HS-5 (cell line): ENCODE measurements around the gene BACE1.
"Not testable (repeated sequence)": the region's sequence is repeated elsewhere in the genome, so short reads cannot be mapped to it uniquely, and the experiment has no call there.

Source experiments
- DNase-seq: peaks from one replicate; pipeline ENCODE4 v3.0.0-alpha.2; 2012; ENCODE audit warnings: low read depth

Gene BACE1

GRCh38 chr11:117316197-117316961 lies at the start of gene BACE1:
BACE1 (minus strand) TSS chr11:117316256; CDS start chr11:117315795, 461 bp downstream.
- DNase-seq, result peak; percentile 60

- DNase-seq, result no peak
Observed at GRCh38 chr11:117361432-117361831, 45.4 kb upstream of the BACE1 start.

GRCh38 chr11:117356126-117356890 lies 40.3 kb upstream of the BACE1 start:
- DNase-seq, result no peak

GRCh38 chr11:117354550-117354949 lies 38.5 kb upstream of the BACE1 start:
- DNase-seq, result no peak

- peak; percentile 2 for DNase-seq
Observed at GRCh38 chr11:117345039-117345438, 29.0 kb upstream of the BACE1 start.

- no peak for DNase-seq
Observed at GRCh38 chr11:117337076-117337475, 21.0 kb upstream of the BACE1 start.

- DNase-seq, result no peak
Observed at GRCh38 chr11:117335399-117335798, 19.3 kb upstream of the BACE1 start.

- no peak for DNase-seq
Observed at GRCh38 chr11:117334896-117335295, 18.8 kb upstream of the BACE1 start.

GRCh38 chr11:117333917-117334316 lies 17.9 kb upstream of the BACE1 start:
- DNase-seq, result no peak

- no peak for DNase-seq
Observed at GRCh38 chr11:117332843-117333242, 16.8 kb upstream of the BACE1 start.

- DNase-seq, result peak; percentile 5
Observed at GRCh38 chr11:117328375-117329010, 12.4 kb upstream of the BACE1 start.

GRCh38 chr11:117327567-117328374 lies 11.7 kb upstream of the BACE1 start, which contains the start of gene CEP164:
CEP164 (plus strand) TSS chr11:117327854; CDS start chr11:117338587, 10,733 bp downstream.
- peak; percentile 82 for DNase-seq

- not testable (repeated sequence) for DNase-seq
Observed at GRCh38 chr11:117327255-117327566, 11.2 kb upstream of the BACE1 start.

- DNase-seq, result no peak
Observed at GRCh38 chr11:117319214-117319840, 3.3 kb upstream of the BACE1 start.

GRCh38 chr11:117318738-117319137 lies 2.7 kb upstream of the BACE1 start:
- no peak for DNase-seq

- no peak for DNase-seq
Observed at GRCh38 chr11:117315285-117316196, 515 bp downstream of the BACE1 start.

GRCh38 chr11:117314840-117315239 lies 1.2 kb downstream of the BACE1 start:
- DNase-seq, result no peak

GRCh38 chr11:117313828-117314768 lies 2.0 kb downstream of the BACE1 start:
- DNase-seq, result no peak

- DNase-seq, result no peak
Observed at GRCh38 chr11:117313091-117313490, 3.0 kb downstream of the BACE1 start.
